Karpas-422 (cell line): ENCODE data around the gene ABLIM1. TPM values are rescaled to one million over a fixed set of nuclear protein-coding genes. Genes with fewer than 3 reads are reported as not detected.

Experiments
- DNase-seq: peaks from one replicate; pipeline ENCODE4 v3.0.0-alpha.2; 2015
- H2AFZ ChIP-seq: fragments of 200-600 bp; sonication (generic); 2 replicates; pipeline ENCODE4 v1.6.1; 2014; ENCODE audit warnings: antibody characterized with exemption, low read length, mixed read lengths
- H3K27ac ChIP-seq: fragments of 200-600 bp; sonication (generic); 2 replicates; pipeline ENCODE4 v1.5.1; 2014; ENCODE audit warnings: mild to moderate bottlenecking, low read length, moderate library complexity
- H3K27me3 ChIP-seq: fragments of 200-600 bp; sonication (generic); 2 replicates; pipeline ENCODE4 v1.6.1; 2014; ENCODE audit warnings: low read length, mixed read lengths
- H3K36me3 ChIP-seq: fragments of 200-600 bp; sonication (generic); 2 replicates; pipeline ENCODE4 v1.6.1; 2014; ENCODE audit warnings: low read length, mixed read lengths; ENCODE audit not compliant: insufficient read depth
- H3K4me1 ChIP-seq: fragments of 200-600 bp; sonication (generic); 2 replicates; pipeline ENCODE4 v1.6.1; 2014; ENCODE audit warnings: mild to moderate bottlenecking, low read length, mixed read lengths
- H3K4me2 ChIP-seq: fragments of 200-600 bp; sonication (generic); 2 replicates; pipeline ENCODE4 v1.6.1; 2014; ENCODE audit warnings: low read length, low read depth, mild to moderate bottlenecking; ENCODE audit not compliant: poor library complexity, severe bottlenecking
- H3K4me3 ChIP-seq: fragments of 200-600 bp; sonication (generic); 2 replicates; pipeline ENCODE4 v1.5.1; 2014; ENCODE audit warnings: mild to moderate bottlenecking, antibody characterized with exemption, low read length, mixed read lengths
- H3K79me2 ChIP-seq: fragments of 200-600 bp; sonication (generic); 2 replicates; pipeline ENCODE4 v1.6.1; 2014; ENCODE audit warnings: mild to moderate bottlenecking, low read length, mixed read lengths
- H3K9ac ChIP-seq: fragments of 200-600 bp; sonication (generic); 2 replicates; pipeline ENCODE4 v1.6.0; 2014; ENCODE audit warnings: low read length
- H3K9me2 ChIP-seq: fragments of 200-600 bp; sonication (generic), shearing (Covaris generic); replicated peaks from 2 replicates; pipeline ENCODE4 v1.6.0; 2014; ENCODE audit warnings: mild to moderate bottlenecking, low read length, moderate library complexity; ENCODE audit not compliant: insufficient read depth
- H3K9me3 ChIP-seq: fragments of 300-700, 200-600 bp; sonication (generic); 2 replicates; pipeline ENCODE4 v1.6.1; 2014; ENCODE audit warnings: low read length, mixed read lengths
- H4K20me1 ChIP-seq: fragments of 200-600 bp; sonication (generic); 2 replicates; pipeline ENCODE4 v1.6.1; 2014; ENCODE audit warnings: mild to moderate bottlenecking, antibody characterized with exemption, low read length, low read depth; ENCODE audit not compliant: insufficient read depth
- total RNA-seq: library from RNA; depleted of rRNA; stranded (reverse); fragments of >200 nt; shearing (Covaris generic); gene quantifications from 2 replicates; pipeline ENCODE4 v1.2.3, GENCODE V29; 2014; ENCODE audit warnings: low replicate concordance

ABLIM1 gene
- total RNA-seq, 1 experiment from 2014 or later = 131 TPM

DNA sequence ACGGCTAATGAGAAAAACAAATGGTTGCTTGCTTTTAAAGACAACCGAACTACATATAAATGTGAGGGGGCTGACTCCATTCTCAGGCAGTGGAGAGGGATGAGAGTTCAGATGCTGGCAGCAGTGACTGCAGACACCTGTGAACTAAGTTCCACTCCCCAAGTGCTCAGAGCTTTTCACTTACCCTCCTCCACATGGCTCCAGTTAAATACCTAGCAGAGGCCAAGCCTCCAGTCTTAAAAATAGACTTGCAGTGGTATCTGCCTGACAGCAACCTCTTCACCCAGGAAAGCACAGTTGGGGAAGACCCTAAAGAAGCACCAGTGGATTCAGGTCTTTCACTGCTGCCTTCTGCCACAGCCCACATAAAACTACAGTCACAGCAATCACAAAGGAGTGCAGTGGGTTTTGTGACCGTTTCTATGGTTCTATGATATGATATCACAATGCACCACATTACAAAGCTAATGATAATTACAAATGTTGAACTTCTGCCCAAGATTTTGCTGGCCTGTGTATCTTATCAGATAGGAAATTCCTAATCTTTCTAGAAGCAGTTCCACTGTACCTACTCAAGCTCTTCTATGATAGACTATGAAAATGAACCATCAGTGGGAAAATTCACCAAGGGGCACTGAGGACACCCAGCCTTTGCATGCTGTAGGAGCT lies 3.3 kb upstream of the ABLIM1 start:
- Histone ChIP-seq H3K4me2 (no peak overlapping the region), H3K9ac (no peak overlapping the region), H3K9me3 (no peaks in the 10 kb centered on the region), H3K79me2 (no peaks in the 10 kb centered on the region), H3K27me3 (no peaks in the 10 kb centered on the region), H3K4me1 (no peaks in the 10 kb centered on the region), H3K4me3 (no peak overlapping the region), H4K20me1 (no peaks in the 10 kb centered on the region), H3K27ac (no peak overlapping the region), H3K36me3 (no peaks in the 10 kb centered on the region), H2AFZ (no peak overlapping the region), H3K9me2 (no peaks in the 10 kb centered on the region)
- DNase-seq = no peak

GRCh38 chr10:114655671-114656070 lies 2.4 kb downstream of the ABLIM1 start:
- Histone ChIP-seq H3K27ac (no peak overlapping the region), H3K9me2 (no peaks in the 10 kb centered on the region), H3K9ac (no peak overlapping the region), H2AFZ (no peak overlapping the region), H3K79me2 (no peaks in the 10 kb centered on the region), H3K9me3 (no peaks in the 10 kb centered on the region), H3K4me2 (no peak overlapping the region), H3K4me1 (no peaks in the 10 kb centered on the region), H3K4me3 (no peak overlapping the region), H3K27me3 (no peaks in the 10 kb centered on the region), H3K36me3 (no peaks in the 10 kb centered on the region), H4K20me1 (no peaks in the 10 kb centered on the region)
- DNase-seq = no peak

DNA sequence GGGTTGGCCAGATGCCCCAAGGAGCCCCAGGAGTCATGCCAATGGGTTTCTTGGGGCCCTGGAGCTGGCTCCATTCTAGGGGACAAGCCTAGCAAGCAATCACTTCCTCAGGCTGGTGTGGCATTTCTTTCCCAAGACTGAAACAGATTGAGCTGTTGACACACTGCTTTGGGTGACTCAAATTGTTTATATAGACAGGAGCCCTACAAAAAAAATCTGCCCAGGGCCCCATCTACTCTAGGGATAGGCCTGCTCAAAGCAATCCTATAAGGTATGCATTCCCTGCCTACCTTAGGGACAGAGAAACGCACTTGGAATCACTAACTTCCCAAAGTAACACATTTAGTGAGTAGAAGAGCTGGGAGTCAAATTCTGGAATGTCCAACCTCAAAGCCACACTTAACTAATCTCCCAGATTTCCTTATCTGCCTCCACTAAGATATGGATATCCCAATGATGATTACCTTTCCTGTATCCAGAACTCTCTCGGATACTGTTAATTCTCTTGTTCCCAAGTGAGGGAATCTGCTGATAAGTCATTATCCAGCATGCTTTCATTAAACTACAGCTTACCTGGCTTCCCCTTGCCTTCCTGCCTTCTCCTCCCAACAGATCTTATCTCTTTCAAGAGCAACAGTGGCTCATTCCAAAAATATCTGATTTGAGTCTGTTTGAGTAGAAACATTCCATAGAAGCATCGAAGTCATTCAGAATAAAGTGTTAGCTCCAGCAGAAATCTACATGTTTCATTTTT lies 3.1 kb downstream of the ABLIM1 start:
- Histone ChIP-seq H3K4me2 (no peak overlapping the region), H4K20me1 (no peaks in the 10 kb centered on the region), H3K36me3 (no peaks in the 10 kb centered on the region), H3K79me2 (no peaks in the 10 kb centered on the region), H3K4me1 (no peaks in the 10 kb centered on the region), H3K27ac (no peak overlapping the region), H3K27me3 (no peaks in the 10 kb centered on the region), H3K9me3 (no peaks in the 10 kb centered on the region), H3K4me3 (no peak overlapping the region), H3K9me2 (no peaks in the 10 kb centered on the region), H2AFZ (no peak overlapping the region), H3K9ac (no peak overlapping the region)
- no peak for DNase-seq

DNA sequence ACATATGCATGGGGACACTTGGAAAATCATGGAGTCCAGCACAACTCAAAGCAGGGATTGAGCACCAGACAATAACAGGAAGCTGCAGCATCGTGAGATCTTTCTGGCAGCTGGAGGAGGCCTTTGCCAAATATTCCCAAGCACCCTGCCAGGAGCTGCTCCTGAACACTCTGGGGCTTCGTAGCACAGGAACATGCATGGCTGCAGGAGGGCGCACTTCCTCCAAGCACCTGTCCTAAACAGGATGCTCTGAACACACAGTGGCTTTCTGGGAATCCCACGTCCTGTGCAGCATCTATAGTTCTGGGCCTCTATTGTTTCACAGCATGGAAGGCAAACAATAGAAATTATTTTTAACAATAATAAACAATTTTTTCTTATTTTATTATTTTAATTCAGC lies 4.1 kb downstream of the ABLIM1 start:
- no peaks in the 10 kb centered on the region for H3K9me2 ChIP-seq
- H4K20me1 ChIP-seq = no peaks in the 10 kb centered on the region
- H3K4me1 ChIP-seq = no peaks in the 10 kb centered on the region
- no peak overlapping the region for H2AFZ ChIP-seq
- no peak overlapping the region for H3K9ac ChIP-seq
- H3K9me3 ChIP-seq = no peaks in the 10 kb centered on the region
- no peak for DNase-seq
- no peaks in the 10 kb centered on the region for H3K79me2 ChIP-seq
- H3K36me3 ChIP-seq = no peaks in the 10 kb centered on the region
- no peak overlapping the region for H3K4me3 ChIP-seq
- no peaks in the 10 kb centered on the region for H3K27me3 ChIP-seq
- no peak overlapping the region for H3K27ac ChIP-seq
- no peak overlapping the region for H3K4me2 ChIP-seq

DNA sequence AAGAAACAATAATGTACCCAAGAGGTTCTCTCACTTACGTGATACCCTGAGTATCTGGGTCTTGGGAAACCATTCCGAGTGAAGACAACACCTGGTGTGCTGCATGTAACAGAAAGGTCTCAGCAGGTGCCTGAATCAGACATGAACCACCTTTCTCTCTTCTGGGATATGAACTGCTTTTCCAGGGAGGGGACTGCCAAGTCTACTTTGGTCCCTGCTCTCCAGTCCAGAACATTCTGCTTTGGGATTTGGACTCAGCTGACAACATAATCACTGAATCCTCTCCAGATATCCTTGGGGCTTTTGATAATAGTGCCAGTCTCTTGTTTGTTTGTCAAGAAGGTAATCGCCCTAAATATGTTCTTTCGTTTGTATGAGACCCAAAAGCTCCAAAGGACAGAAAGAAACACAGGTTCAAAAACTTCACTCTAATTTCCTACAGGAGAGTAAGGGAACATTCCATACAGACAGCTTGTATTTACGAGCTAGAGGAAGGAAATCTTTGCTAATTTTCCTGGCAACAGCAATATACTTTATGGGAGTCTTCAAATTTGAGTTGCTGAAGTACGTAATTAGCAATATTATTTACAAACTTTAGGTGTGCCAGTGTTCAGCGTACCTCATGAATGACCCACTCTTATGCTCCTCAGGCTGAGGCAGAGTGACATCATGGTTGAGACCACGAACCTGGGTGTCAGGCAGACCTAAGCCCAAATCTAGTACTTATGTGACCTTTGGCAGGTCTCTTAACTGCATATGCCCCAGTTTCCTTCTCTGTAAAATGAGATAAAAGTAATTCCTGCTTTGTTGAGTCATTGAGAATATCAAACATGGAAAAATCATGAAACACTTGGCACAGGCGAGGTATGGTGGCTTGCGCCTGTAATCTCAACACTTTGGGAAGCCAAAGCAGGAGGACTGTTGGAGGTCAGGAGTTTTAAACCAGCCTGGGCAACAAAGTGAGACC lies 5.4 kb downstream of the ABLIM1 start:
- no peaks in the 10 kb centered on the region for H3K9me3 ChIP-seq
- no peak for DNase-seq
- H3K9me2 ChIP-seq = no peaks in the 10 kb centered on the region
- no peaks in the 10 kb centered on the region for H3K4me1 ChIP-seq
- no peak overlapping the region for H3K27ac ChIP-seq
- H3K79me2 ChIP-seq = no peaks in the 10 kb centered on the region
- H3K4me2 ChIP-seq = no peak overlapping the region
- no peaks in the 10 kb centered on the region for H4K20me1 ChIP-seq
- no peaks in the 10 kb centered on the region for H3K27me3 ChIP-seq
- no peak overlapping the region for H3K9ac ChIP-seq
- H2AFZ ChIP-seq = no peak overlapping the region
- H3K36me3 ChIP-seq = no peaks in the 10 kb centered on the region
- no peak overlapping the region for H3K4me3 ChIP-seq

GRCh38 chr10:114650831-114651230 lies 7.2 kb downstream of the ABLIM1 start:
- Histone ChIP-seq H3K36me3 (no peaks in the 10 kb centered on the region), H3K9ac (no peak overlapping the region), H3K79me2 (no peaks in the 10 kb centered on the region), H3K4me2 (no peak overlapping the region), H3K27ac (no peak overlapping the region), H3K4me1 (no peaks in the 10 kb centered on the region), H3K9me3 (no peaks in the 10 kb centered on the region), H3K4me3 (no peak overlapping the region), H3K9me2 (no peaks in the 10 kb centered on the region), H4K20me1 (no peaks in the 10 kb centered on the region), H3K27me3 (no peaks in the 10 kb centered on the region), H2AFZ (no peak overlapping the region)
- no peak for DNase-seq

GRCh38 chr10:114650266-114650665 lies 7.8 kb downstream of the ABLIM1 start:
- H3K4me2 ChIP-seq = no peak overlapping the region
- H3K9ac ChIP-seq = no peak overlapping the region
- no peaks in the 10 kb centered on the region for H4K20me1 ChIP-seq
- H3K79me2 ChIP-seq = no peaks in the 10 kb centered on the region
- no peaks in the 10 kb centered on the region for H3K36me3 ChIP-seq
- no peak for DNase-seq
- no peaks in the 10 kb centered on the region for H3K9me3 ChIP-seq
- no peaks in the 10 kb centered on the region for H3K9me2 ChIP-seq
- H3K4me1 ChIP-seq = no peaks in the 10 kb centered on the region
- no peak overlapping the region for H2AFZ ChIP-seq
- H3K27me3 ChIP-seq = no peaks in the 10 kb centered on the region
- H3K4me3 ChIP-seq = no peak overlapping the region
- H3K27ac ChIP-seq = no peak overlapping the region
